NOMO-1 (cell line): ENCODE results near the gene UGT2A1.
A peak's percentile ranks its signal among the peaks of the same experiment; 100 is the strongest.

Source experiments
- DNase-seq, 2 experiments: peaks; one replicate each; lab custom pipeline; 2025; ENCODE audit not compliant: unreplicated experiment in 2 of 2; lab: John Stamatoyannopoulos, UW

The UGT2A1 gene

GRCh38 chr4:69591364-69591763 is 61.7 kb downstream of the UGT2A1 start:
- no peak for DNase-seq

GRCh38 chr4:69589884-69590283 is 63.2 kb downstream of the UGT2A1 start:
- no peak for DNase-seq

- DNase-seq, result no peak
Observed at GRCh38 chr4:69584135-69584534, 68.9 kb downstream of the UGT2A1 start.

GRCh38 chr4:69583543-69583942 is 69.5 kb downstream of the UGT2A1 start:
- DNase-seq, result no peak

GRCh38 chr4:69577245-69577644 is 75.8 kb downstream of the UGT2A1 start:
- DNase-seq, result no peak

- DNase-seq, result no peak
Observed at GRCh38 chr4:69576251-69576877, 76.7 kb downstream of the UGT2A1 start.

GRCh38 chr4:69568787-69569186 is 84.3 kb downstream of the UGT2A1 start:
- no peak for DNase-seq

GRCh38 chr4:69563424-69563823 is 89.6 kb downstream of the UGT2A1 start:
- DNase-seq, result no peak

- no peak for DNase-seq
Observed at GRCh38 chr4:69549651-69550050, 103.4 kb downstream of the UGT2A1 start.

GRCh38 chr4:69546134-69546765 is 106.8 kb downstream of the UGT2A1 start:
- DNase-seq, result peak; percentile 33 to 71
